Articular chondrocyte of knee joint (primary cell): Measurements from ENCODE around the gene EPS15. TPM values are rescaled to one million over a fixed set of nuclear protein-coding genes. Genes with fewer than 3 reads are reported as not detected.

Experiments
- small RNA-seq: library from RNA; depleted of rRNA; stranded (forward); fragments of <200 nt; gene quantifications from one replicate; pipeline ENCODE3, GENCODE V24; 2012
- total RNA-seq: library from RNA; depleted of rRNA; stranded (reverse); fragments of >200 nt; gene quantifications from 2 replicates; pipeline ENCODE4 v1.2.3, GENCODE V29; 2012

Gene EPS15
- 74.4 and 87.8 TPM in 2 replicates for total RNA-seq

DNA sequence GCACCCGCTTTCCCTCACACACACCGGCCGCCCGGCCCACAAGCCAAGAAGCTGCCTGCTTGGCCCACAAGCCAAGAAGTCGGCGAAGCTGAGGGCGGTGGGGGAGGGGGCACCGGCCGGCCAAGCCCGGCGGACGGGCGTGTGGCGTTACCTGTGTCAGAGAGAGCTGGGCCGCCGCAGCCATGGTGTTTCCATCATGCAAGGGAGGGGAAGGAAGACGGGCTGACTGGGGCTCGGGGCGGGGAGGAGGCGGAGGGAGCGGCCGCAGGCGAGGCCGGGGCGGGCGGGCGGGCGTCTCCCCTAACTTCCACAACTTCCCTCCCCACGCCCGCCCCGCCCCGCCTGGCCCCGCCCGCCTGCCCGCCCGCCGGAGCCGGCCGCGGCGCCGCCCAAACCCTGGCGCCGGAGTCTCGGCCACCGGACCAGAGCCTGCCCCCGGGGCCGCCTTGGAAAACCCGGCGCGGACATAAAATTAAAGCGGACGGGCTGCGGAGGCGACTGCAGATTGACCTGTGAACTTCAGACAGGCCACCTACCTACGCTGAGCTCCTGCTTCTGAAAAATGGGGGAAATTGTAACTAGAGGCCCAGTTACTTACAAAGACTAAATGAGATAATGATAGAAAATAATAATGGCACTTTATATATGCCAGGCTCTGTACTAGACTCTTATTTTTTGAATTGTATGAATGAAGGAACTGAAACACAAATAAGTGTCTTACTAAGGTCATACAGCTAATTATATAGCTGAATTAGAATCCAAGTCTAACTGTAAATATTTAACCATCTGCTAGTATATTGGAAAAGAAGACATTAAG lies at the start of gene EPS15:
TSS of gene EPS15 (minus strand) at position 219 of the 817 bp plus-strand sequence. CDS start at position 184, 35 bp downstream.

DNA sequence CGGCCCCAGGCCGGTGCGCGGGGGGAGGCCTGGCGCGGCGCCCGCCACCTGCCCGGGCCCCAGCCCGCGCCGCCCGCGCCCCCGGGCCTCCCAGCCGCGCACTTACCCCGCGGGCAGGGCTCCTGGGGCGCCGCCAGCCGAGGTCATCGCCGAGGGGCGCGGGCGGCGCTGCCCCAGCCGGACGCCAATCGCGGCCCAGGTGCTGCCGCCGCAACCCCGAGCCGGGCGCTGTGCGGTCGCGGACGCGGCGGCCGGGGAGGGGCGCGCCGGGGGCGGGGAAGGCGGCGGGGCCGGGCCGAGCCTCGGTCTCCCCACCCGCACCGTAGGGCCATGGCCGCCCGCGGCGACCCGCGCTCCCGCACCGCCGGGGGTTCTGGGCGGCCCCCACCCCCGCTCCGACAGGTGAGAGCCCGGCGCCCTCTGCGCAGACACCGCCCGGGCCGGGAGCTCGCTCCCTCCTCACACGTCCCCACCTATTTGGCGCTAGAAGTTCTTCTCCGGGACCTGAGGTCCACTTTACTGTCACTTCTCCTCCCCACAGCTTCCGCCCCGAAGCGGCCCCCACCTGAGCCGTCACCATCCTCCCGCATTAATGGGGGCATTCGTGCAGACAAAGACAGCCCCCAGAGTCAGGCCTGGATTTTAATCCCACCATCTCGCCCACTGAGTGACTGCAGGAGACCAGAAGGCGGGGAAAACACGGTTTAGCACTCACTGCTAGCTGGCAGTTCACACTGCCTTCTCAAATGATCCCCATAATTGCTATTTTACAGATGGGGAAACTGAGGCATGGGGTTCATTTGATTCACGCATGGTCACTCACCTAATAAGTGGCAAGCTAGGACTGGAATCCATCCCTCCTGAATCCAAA lies 188.5 kb downstream of the EPS15 start, which contains the start of gene TTC39A:
TSS of gene TTC39A (minus strand) at position 232 of the 871 bp plus-strand sequence. CDS start at position 147, 85 bp downstream.

Small RNAs within 50 kb of the gene (small RNA-seq; reads per million reads assigned to genes)
- not detected for gene RNU6-1281P
- not detected for gene RNU6-877P

Other genes starting within 250 kb of the EPS15 start
- gene TTC39A, start 188.7 kb downstream of the EPS15 start, total RNA-seq, result 0.32 and 1.0 TPM in 2 replicates
- gene OSBPL9, start 97.8 kb upstream of the EPS15 start, total RNA-seq, result 70.0 and 100 TPM in 2 replicates